HepG2 (cell line): ENCODE data around the gene PTAR1. TPM values are rescaled to one million over a fixed set of nuclear protein-coding genes. Genes with fewer than 3 reads are reported as not detected.

Source experiments
- CHCHD3 ChIP-seq: sonication (generic); formaldehyde crosslinking; IDR thresholded peaks from 2 replicates; pipeline ENCODE4 v1.8.0; 2022; ENCODE audit warnings: mild to moderate bottlenecking, missing genetic modification reagents, moderate library complexity
- CHD2 ChIP-seq: IDR thresholded peaks from 2 replicates; pipeline ENCODE4 v1.6.1; 2011; ENCODE audit warnings: low read depth, low read length, improper control_type of control experiment
- FOSL1 ChIP-seq: sonication (generic); formaldehyde crosslinking; IDR thresholded peaks from 2 replicates; pipeline ENCODE4 v1.9.0; 2021; ENCODE audit warnings: missing genetic modification reagents, borderline replicate concordance
- FOXA3 ChIP-seq: IDR thresholded peaks from 2 replicates; pipeline ENCODE4 v1.6.1; 2016; ENCODE audit warnings: missing genetic modification reagents, missing compliant biosample characterization
- HDAC2 ChIP-seq: sonication (generic); formaldehyde crosslinking; IDR thresholded peaks from 2 replicates; pipeline ENCODE4 v1.4.0; 2020; ENCODE audit warnings: missing genetic modification reagents
- HOXD1 ChIP-seq: sonication (generic); formaldehyde crosslinking; IDR thresholded peaks from 2 replicates; pipeline ENCODE4 v1.5.0; 2020; ENCODE audit warnings: missing genetic modification reagents
- KDM4B ChIP-seq: sonication (generic); formaldehyde crosslinking; IDR thresholded peaks from 2 replicates; pipeline ENCODE4 v1.4.0; 2020; ENCODE audit warnings: missing genetic modification reagents
- MED8 ChIP-seq: sonication (generic); formaldehyde crosslinking; IDR thresholded peaks from 2 replicates; pipeline ENCODE4 v1.8.1; 2023; ENCODE audit warnings: mild to moderate bottlenecking, missing genetic modification reagents; ENCODE audit not compliant: insufficient replicate concordance
- MTA1 ChIP-seq: sonication (generic); formaldehyde crosslinking; IDR thresholded peaks from 2 replicates; pipeline ENCODE4 v1.4.0; 2020; ENCODE audit warnings: missing genetic modification reagents, mild to moderate bottlenecking, borderline replicate concordance
- MZF1 ChIP-seq: sonication (generic); formaldehyde crosslinking; IDR thresholded peaks from 2 replicates; pipeline ENCODE4 v1.8.1; 2023; ENCODE audit warnings: mild to moderate bottlenecking, missing genetic modification reagents, borderline replicate concordance
- NR2C2 ChIP-seq: sonication (generic); formaldehyde crosslinking; IDR thresholded peaks from 2 replicates; pipeline ENCODE4 v1.4.0; 2020; ENCODE audit warnings: missing genetic modification reagents, mild to moderate bottlenecking, moderate library complexity, borderline replicate concordance
- POGK ChIP-seq: sonication (generic); formaldehyde crosslinking; conservative IDR thresholded peaks from 2 replicates; pipeline ENCODE4 v1.8.0; 2022; ENCODE audit warnings: mild to moderate bottlenecking, moderate library complexity, missing genetic modification reagents
- PRDM10 ChIP-seq: sonication (generic); formaldehyde crosslinking; IDR thresholded peaks from 2 replicates; pipeline ENCODE4 v1.4.0; 2020; ENCODE audit warnings: low read depth, missing genetic modification reagents
- RNF2 ChIP-seq: fragments of 450-650 bp; conservative IDR thresholded peaks from 2 replicates; pipeline ENCODE4 v1.6.1; 2016; ENCODE audit warnings: low read depth
- SAFB2 ChIP-seq: sonication (generic); formaldehyde crosslinking; IDR thresholded peaks from 2 replicates; pipeline ENCODE4 v1.5.1; 2020; ENCODE audit warnings: missing genetic modification reagents, low read depth, mild to moderate bottlenecking, borderline replicate concordance
- SYNCRIP ChIP-seq: fragments of 200-400 bp; formaldehyde crosslinking; IDR thresholded peaks from 2 replicates; pipeline ENCODE4 v1.6.1; 2018; ENCODE audit warnings: mild to moderate bottlenecking, low read depth, low read length; ENCODE audit not compliant: insufficient read depth
- TARDBP ChIP-seq: sonication (generic); formaldehyde crosslinking; IDR thresholded peaks from 2 replicates; pipeline ENCODE4 v1.8.0; 2022; ENCODE audit warnings: mild to moderate bottlenecking, missing genetic modification reagents
- TBX3 ChIP-seq: fragments of 450-650 bp; IDR thresholded peaks from 2 replicates; pipeline ENCODE4 v1.6.1; 2017; ENCODE audit warnings: antibody characterized with exemption, mild to moderate bottlenecking, inconsistent platforms, borderline replicate concordance
- ZBTB42 ChIP-seq: sonication (generic); formaldehyde crosslinking; IDR thresholded peaks from 2 replicates; pipeline ENCODE4 v1.5.0; 2020; ENCODE audit warnings: mild to moderate bottlenecking, missing genetic modification reagents
- ZNF205 ChIP-seq: IDR thresholded peaks from 2 replicates; pipeline ENCODE4 v1.6.1; 2018; ENCODE audit warnings: missing biosample characterization, missing genetic modification reagents
- ZNF530 ChIP-seq: sonication (generic); formaldehyde crosslinking; IDR thresholded peaks from 2 replicates; pipeline ENCODE4 v1.5.0; 2020; ENCODE audit warnings: low read depth, mild to moderate bottlenecking, missing genetic modification reagents
- ZNF687 ChIP-seq: sonication (generic); formaldehyde crosslinking; IDR thresholded peaks from 2 replicates; pipeline ENCODE4 v1.5.1; 2020; ENCODE audit warnings: mild to moderate bottlenecking, missing genetic modification reagents, moderate library complexity
- ZNF737 ChIP-seq: sonication (generic); formaldehyde crosslinking; IDR thresholded peaks from 2 replicates; pipeline ENCODE4 v1.5.0; 2020; ENCODE audit warnings: missing genetic modification reagents, mild to moderate bottlenecking, borderline replicate concordance
- polyA plus RNA-seq, 8 experiments: library from polyadenylated mRNA; depleted of rRNA in 3 of 8; stranded (reverse) in 7 of 8; unstranded in 1 of 8; fragments of >200 nt; fragmentation: Illumina TruSeq in 4 of 8; extraction: Trizol in 4 of 8; gene quantifications; 2 replicates each; pipeline versions ENCODE4 v1.2.1 to v1.2.3, GENCODE V29; 2011 to 2016; ENCODE audit warnings: low read depth in 4 of 8, missing spikeins in 1 of 8, mixed read lengths in 1 of 8; ENCODE audit not compliant: insufficient read depth in 1 of 8
- total RNA-seq, 5 experiments: library from RNA; depleted of rRNA; stranded (reverse); fragments of >200 nt; fragmentation: Illumina TruSeq; extraction: Trizol; gene quantifications; 2 replicates each; pipeline ENCODE4 v1.2.3, GENCODE V29; 2016; ENCODE audit warnings: low read depth in 1 of 5

Gene PTAR1
- total and polyA plus RNA-seq, 2 of the 13 experiments (the other 11 are each of a cell fraction or from before 2014, with no cell fraction given), result 26.5 to 42.1 TPM

- no peak for TF ChIP-seq PRDM10
- TF ChIP-seq KDM4B (CRISPR knock-in tag), result no peak
- TF ChIP-seq ZBTB42 (CRISPR knock-in tag), result no peak
- no peak for TF ChIP-seq POGK
- no peak for TF ChIP-seq CHCHD3
- no peak for TF ChIP-seq ZNF205 (CRISPR knock-in tag)
- 0 out of 2 replicates have a peak, but pooled peaks have one; percentile 29 for TF ChIP-seq TARDBP (CRISPR knock-in tag)
- TF ChIP-seq HOXD1 (CRISPR knock-in tag), result no peak
- no peak for TF ChIP-seq SYNCRIP
- TF ChIP-seq NR2C2 (CRISPR knock-in tag), result peak; percentile 14; the same call in 1 of the 2 replicates
- TF ChIP-seq FOSL1 (CRISPR knock-in tag), result no peak
- TF ChIP-seq CHD2, result no peak
- TF ChIP-seq ZNF687 (CRISPR knock-in tag), result no peak
- TF ChIP-seq MTA1 (CRISPR knock-in tag), result no peak
- TF ChIP-seq ZNF737, result no peak
- TF ChIP-seq TBX3, result no peak
- TF ChIP-seq RNF2, result no peak
- peak; percentile 74 for TF ChIP-seq FOXA3
- TF ChIP-seq HDAC2 (CRISPR knock-in tag), result peak; percentile 82
- no peak for TF ChIP-seq ZNF530 (CRISPR knock-in tag)
- no peak for TF ChIP-seq MZF1 (CRISPR knock-in tag)
- TF ChIP-seq SAFB2 (CRISPR knock-in tag), result no peak
- no peak for TF ChIP-seq MED8
Measured at GRCh38 chr9:69748304-69748703, 11.5 kb downstream of the PTAR1 start (continued).
